GM23338 (cell line): Measurements from ENCODE around the gene TRAM2.

Experiments
- CREB1 ChIP-seq: fragments of 250-450 bp; sonication (Bioruptor Pico); IDR thresholded peaks from 2 replicates; pipeline ENCODE4 v1.5.0; 2020; ENCODE audit warnings: low read depth, mild to moderate bottlenecking, moderate library complexity
- EZH2 ChIP-seq: fragments of 200-600 bp; sonication (generic); IDR thresholded peaks from one replicate; pipeline ENCODE4 v1.8.0; 2017; ENCODE audit warnings: antibody characterized with exemption, mild to moderate bottlenecking, low read depth; ENCODE audit not compliant: unreplicated experiment
- EZH2phosphoT487 ChIP-seq: fragments of 200-600 bp; sonication (generic); IDR thresholded peaks from one replicate; pipeline ENCODE4 v1.8.1; 2018; ENCODE audit warnings: antibody characterized with exemption; ENCODE audit not compliant: unreplicated experiment
- JUNB ChIP-seq: IDR thresholded peaks from one replicate; pipeline ENCODE4 v1.6.1; 2016; ENCODE audit warnings: antibody characterized with exemption; ENCODE audit not compliant: unreplicated experiment
- POLR2AphosphoS5 ChIP-seq: IDR thresholded peaks from 2 replicates; pipeline ENCODE4 v1.6.1; 2016; ENCODE audit warnings: antibody characterized with exemption, low read depth
- STAT1 ChIP-seq: IDR thresholded peaks from one replicate; pipeline ENCODE4 v1.6.1; 2016; ENCODE audit warnings: antibody characterized with exemption; ENCODE audit not compliant: unreplicated experiment
- ZNF114 ChIP-seq: fragments of 250-450 bp; sonication (Bioruptor Pico); IDR thresholded peaks from 2 replicates; pipeline ENCODE4 v1.5.0; 2020; ENCODE audit warnings: mild to moderate bottlenecking, moderate library complexity
- ZNF331 ChIP-seq: fragments of 250-450 bp; sonication (Bioruptor Pico); IDR thresholded peaks from 2 replicates; pipeline ENCODE4 v1.5.0; 2020; ENCODE audit warnings: low read depth, mild to moderate bottlenecking, moderate library complexity
- TF ChIP-seq, protein P1 (sequence below), 2 experiments: fragments of 200-600 bp in 1 of 2; sonication (generic) in 1 of 2; conservative IDR thresholded peaks; 2 replicates each; pipeline versions ENCODE4 v1.5.1 to v1.6.1; 2016 to 2017; ENCODE audit warnings: antibody characterized with exemption in 2 of 2, low read depth in 2 of 2, mild to moderate bottlenecking in 2 of 2, moderate library complexity in 1 of 2
- TF ChIP-seq, protein P2 (sequence below): IDR thresholded peaks from one replicate; pipeline ENCODE4 v1.6.1; 2018; ENCODE audit warnings: antibody characterized with exemption; ENCODE audit not compliant: unreplicated experiment
- TF ChIP-seq, protein P3 (sequence below): IDR thresholded peaks from 2 replicates; pipeline ENCODE4 v1.6.1; 2016; ENCODE audit warnings: antibody characterized with exemption
- TF ChIP-seq, protein P4 (sequence below): fragments of 250-450 bp; sonication (Bioruptor Pico); IDR thresholded peaks from 2 replicates; pipeline ENCODE4 v1.5.0; 2020; ENCODE audit warnings: mild to moderate bottlenecking, moderate library complexity

DNA sequence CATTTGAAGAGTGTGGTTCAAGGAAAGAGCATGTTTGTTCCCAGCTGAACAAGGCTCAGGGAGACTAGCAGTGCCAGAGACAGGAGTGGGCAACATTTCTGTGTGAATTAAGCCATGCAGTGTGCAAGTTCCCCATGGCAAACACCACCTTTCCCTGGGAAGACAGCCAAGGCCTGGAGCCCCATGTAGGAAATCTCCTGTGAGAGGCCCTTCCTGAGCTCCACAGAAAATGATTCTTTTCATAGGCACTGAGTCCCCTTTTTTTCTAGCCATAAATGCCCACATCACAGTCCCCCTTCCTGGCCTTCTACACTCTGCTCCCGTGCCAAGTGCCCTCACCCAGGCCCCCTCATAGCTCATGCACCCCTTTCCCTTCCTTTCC lies 11.8 kb upstream of the TRAM2 start:
- TF ChIP-seq, protein P1, sequence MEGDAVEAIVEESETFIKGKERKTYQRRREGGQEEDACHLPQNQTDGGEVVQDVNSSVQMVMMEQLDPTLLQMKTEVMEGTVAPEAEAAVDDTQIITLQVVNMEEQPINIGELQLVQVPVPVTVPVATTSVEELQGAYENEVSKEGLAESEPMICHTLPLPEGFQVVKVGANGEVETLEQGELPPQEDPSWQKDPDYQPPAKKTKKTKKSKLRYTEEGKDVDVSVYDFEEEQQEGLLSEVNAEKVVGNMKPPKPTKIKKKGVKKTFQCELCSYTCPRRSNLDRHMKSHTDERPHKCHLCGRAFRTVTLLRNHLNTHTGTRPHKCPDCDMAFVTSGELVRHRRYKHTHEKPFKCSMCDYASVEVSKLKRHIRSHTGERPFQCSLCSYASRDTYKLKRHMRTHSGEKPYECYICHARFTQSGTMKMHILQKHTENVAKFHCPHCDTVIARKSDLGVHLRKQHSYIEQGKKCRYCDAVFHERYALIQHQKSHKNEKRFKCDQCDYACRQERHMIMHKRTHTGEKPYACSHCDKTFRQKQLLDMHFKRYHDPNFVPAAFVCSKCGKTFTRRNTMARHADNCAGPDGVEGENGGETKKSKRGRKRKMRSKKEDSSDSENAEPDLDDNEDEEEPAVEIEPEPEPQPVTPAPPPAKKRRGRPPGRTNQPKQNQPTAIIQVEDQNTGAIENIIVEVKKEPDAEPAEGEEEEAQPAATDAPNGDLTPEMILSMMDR (conservative IDR thresholded peaks at IDR 0.05; ENCODE audit: low read depth in 2 of 2), result no peak
- TF ChIP-seq POLR2AphosphoS5 (no peak), EZH2phosphoT487 (no peak), EZH2 (no peak), JUNB (no peak), ZNF331 (CRISPR knock-in tag) (no peak), CREB1 (CRISPR knock-in tag) (no peak), ZNF114 (no peak), STAT1 (no peak)
- TF ChIP-seq, protein P2, sequence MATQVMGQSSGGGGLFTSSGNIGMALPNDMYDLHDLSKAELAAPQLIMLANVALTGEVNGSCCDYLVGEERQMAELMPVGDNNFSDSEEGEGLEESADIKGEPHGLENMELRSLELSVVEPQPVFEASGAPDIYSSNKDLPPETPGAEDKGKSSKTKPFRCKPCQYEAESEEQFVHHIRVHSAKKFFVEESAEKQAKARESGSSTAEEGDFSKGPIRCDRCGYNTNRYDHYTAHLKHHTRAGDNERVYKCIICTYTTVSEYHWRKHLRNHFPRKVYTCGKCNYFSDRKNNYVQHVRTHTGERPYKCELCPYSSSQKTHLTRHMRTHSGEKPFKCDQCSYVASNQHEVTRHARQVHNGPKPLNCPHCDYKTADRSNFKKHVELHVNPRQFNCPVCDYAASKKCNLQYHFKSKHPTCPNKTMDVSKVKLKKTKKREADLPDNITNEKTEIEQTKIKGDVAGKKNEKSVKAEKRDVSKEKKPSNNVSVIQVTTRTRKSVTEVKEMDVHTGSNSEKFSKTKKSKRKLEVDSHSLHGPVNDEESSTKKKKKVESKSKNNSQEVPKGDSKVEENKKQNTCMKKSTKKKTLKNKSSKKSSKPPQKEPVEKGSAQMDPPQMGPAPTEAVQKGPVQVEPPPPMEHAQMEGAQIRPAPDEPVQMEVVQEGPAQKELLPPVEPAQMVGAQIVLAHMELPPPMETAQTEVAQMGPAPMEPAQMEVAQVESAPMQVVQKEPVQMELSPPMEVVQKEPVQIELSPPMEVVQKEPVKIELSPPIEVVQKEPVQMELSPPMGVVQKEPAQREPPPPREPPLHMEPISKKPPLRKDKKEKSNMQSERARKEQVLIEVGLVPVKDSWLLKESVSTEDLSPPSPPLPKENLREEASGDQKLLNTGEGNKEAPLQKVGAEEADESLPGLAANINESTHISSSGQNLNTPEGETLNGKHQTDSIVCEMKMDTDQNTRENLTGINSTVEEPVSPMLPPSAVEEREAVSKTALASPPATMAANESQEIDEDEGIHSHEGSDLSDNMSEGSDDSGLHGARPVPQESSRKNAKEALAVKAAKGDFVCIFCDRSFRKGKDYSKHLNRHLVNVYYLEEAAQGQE, result no peak
- TF ChIP-seq, protein P3, sequence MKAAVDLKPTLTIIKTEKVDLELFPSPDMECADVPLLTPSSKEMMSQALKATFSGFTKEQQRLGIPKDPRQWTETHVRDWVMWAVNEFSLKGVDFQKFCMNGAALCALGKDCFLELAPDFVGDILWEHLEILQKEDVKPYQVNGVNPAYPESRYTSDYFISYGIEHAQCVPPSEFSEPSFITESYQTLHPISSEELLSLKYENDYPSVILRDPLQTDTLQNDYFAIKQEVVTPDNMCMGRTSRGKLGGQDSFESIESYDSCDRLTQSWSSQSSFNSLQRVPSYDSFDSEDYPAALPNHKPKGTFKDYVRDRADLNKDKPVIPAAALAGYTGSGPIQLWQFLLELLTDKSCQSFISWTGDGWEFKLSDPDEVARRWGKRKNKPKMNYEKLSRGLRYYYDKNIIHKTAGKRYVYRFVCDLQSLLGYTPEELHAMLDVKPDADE, result no peak
- TF ChIP-seq, protein P4, sequence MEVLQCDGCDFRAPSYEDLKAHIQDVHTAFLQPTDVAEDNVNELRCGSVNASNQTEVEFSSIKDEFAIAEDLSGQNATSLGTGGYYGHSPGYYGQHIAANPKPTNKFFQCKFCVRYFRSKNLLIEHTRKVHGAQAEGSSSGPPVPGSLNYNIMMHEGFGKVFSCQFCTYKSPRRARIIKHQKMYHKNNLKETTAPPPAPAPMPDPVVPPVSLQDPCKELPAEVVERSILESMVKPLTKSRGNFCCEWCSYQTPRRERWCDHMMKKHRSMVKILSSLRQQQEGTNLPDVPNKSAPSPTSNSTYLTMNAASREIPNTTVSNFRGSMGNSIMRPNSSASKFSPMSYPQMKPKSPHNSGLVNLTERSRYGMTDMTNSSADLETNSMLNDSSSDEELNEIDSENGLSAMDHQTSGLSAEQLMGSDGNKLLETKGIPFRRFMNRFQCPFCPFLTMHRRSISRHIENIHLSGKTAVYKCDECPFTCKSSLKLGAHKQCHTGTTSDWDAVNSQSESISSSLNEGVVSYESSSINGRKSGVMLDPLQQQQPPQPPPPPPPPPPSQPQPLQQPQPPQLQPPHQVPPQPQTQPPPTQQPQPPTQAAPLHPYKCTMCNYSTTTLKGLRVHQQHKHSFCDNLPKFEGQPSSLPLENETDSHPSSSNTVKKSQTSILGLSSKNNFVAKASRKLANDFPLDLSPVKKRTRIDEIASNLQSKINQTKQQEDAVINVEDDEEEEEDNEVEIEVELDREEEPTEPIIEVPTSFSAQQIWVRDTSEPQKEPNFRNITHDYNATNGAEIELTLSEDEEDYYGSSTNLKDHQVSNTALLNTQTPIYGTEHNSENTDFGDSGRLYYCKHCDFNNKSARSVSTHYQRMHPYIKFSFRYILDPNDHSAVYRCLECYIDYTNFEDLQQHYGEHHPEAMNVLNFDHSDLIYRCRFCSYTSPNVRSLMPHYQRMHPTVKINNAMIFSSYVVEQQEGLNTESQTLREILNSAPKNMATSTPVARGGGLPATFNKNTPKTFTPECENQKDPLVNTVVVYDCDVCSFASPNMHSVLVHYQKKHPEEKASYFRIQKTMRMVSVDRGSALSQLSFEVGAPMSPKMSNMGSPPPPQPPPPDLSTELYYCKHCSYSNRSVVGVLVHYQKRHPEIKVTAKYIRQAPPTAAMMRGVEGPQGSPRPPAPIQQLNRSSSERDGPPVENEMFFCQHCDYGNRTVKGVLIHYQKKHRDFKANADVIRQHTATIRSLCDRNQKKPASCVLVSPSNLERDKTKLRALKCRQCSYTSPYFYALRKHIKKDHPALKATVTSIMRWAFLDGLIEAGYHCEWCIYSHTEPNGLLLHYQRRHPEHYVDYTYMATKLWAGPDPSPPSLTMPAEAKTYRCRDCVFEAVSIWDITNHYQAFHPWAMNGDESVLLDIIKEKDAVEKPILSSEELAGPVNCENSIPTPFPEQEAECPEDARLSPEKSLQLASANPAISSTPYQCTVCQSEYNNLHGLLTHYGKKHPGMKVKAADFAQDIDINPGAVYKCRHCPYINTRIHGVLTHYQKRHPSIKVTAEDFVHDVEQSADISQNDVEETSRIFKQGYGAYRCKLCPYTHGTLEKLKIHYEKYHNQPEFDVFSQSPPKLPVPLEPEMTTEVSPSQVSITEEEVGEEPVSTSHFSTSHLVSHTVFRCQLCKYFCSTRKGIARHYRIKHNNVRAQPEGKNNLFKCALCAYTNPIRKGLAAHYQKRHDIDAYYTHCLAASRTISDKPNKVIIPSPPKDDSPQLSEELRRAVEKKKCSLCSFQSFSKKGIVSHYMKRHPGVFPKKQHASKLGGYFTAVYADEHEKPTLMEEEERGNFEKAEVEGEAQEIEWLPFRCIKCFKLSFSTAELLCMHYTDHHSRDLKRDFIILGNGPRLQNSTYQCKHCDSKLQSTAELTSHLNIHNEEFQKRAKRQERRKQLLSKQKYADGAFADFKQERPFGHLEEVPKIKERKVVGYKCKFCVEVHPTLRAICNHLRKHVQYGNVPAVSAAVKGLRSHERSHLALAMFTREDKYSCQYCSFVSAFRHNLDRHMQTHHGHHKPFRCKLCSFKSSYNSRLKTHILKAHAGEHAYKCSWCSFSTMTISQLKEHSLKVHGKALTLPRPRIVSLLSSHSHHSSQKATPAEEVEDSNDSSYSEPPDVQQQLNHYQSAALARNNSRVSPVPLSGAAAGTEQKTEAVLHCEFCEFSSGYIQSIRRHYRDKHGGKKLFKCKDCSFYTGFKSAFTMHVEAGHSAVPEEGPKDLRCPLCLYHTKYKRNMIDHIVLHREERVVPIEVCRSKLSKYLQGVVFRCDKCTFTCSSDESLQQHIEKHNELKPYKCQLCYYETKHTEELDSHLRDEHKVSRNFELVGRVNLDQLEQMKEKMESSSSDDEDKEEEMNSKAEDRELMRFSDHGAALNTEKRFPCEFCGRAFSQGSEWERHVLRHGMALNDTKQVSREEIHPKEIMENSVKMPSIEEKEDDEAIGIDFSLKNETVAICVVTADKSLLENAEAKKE, result no peak
